PC-9 (cell line): ENCODE results near the gene C1QTNF3.
"Not testable (repeated sequence)": the region's sequence is repeated elsewhere in the genome, so short reads cannot be mapped to it uniquely, and the experiment has no call there.

ENCODE experiments used
- EZH2 ChIP-seq: fragments of 200-600 bp; sonication (generic); IDR thresholded peaks from 2 replicates; pipeline ENCODE4 v1.8.0; 2017; ENCODE audit warnings: antibody characterized with exemption, low read depth
- TF ChIP-seq, protein P1 (sequence below): fragments of 200-600 bp; sonication (generic); conservative IDR thresholded peaks from 2 replicates; pipeline ENCODE4 v1.6.1; 2017; ENCODE audit warnings: mixed run types, antibody characterized with exemption, mild to moderate bottlenecking, moderate library complexity

GRCh38 chr5:34087728-34088127, 44.7 kb upstream of the C1QTNF3 start:
- TF ChIP-seq, protein P1, sequence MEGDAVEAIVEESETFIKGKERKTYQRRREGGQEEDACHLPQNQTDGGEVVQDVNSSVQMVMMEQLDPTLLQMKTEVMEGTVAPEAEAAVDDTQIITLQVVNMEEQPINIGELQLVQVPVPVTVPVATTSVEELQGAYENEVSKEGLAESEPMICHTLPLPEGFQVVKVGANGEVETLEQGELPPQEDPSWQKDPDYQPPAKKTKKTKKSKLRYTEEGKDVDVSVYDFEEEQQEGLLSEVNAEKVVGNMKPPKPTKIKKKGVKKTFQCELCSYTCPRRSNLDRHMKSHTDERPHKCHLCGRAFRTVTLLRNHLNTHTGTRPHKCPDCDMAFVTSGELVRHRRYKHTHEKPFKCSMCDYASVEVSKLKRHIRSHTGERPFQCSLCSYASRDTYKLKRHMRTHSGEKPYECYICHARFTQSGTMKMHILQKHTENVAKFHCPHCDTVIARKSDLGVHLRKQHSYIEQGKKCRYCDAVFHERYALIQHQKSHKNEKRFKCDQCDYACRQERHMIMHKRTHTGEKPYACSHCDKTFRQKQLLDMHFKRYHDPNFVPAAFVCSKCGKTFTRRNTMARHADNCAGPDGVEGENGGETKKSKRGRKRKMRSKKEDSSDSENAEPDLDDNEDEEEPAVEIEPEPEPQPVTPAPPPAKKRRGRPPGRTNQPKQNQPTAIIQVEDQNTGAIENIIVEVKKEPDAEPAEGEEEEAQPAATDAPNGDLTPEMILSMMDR, result not testable (repeated sequence)
- TF ChIP-seq EZH2, result not testable (repeated sequence)
